A673 (cell line): ENCODE measurements around the gene LAMTOR4.

Experiments
- EZH2 ChIP-seq: fragments of 200-600 bp; sonication (generic); IDR thresholded peaks from 2 replicates; pipeline ENCODE4 v1.6.1; 2017; ENCODE audit warnings: borderline replicate concordance, low read depth, mild to moderate bottlenecking, mixed read lengths, antibody characterized with exemption, low read length; ENCODE audit not compliant: poor library complexity, severe bottlenecking
- TF ChIP-seq, protein P1 (sequence below): fragments of 300-800, 200-600 bp; sonication (generic); conservative IDR thresholded peaks from 2 replicates; pipeline ENCODE4 v1.5.1; 2017; ENCODE audit warnings: low read depth, mild to moderate bottlenecking, antibody characterized with exemption, low read length, moderate library complexity, mixed read lengths

DNA sequence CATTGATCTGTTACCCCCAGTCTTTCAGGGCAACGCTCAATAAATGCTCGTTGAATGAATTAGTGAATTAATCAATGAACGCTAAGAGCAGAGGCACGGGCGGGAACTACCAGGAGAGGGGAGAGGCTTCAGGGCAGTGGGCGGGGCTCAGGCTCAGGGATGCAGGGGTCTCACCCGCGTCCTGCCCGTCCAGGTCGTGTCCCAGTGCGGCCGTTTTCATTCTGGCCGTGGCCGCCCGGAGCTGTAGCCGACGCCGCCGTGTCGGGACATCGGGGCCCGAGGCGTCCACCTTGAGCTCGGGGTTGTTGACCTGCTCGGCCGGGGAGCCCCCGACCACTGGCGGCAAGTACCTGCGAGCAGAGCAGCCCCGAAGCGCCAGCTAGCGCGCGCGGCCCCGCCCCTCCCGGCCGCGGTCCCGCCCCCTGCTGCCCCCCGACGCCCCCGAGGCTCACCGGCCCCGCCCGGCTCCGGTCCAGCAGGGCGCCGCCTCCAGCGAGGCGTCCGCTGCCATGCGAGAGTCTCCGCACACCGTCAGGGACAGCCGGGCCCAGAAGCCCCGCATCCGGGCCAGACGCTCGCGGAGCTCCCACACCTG is 22.5 kb downstream of the LAMTOR4 start:
- TF ChIP-seq, protein P1, sequence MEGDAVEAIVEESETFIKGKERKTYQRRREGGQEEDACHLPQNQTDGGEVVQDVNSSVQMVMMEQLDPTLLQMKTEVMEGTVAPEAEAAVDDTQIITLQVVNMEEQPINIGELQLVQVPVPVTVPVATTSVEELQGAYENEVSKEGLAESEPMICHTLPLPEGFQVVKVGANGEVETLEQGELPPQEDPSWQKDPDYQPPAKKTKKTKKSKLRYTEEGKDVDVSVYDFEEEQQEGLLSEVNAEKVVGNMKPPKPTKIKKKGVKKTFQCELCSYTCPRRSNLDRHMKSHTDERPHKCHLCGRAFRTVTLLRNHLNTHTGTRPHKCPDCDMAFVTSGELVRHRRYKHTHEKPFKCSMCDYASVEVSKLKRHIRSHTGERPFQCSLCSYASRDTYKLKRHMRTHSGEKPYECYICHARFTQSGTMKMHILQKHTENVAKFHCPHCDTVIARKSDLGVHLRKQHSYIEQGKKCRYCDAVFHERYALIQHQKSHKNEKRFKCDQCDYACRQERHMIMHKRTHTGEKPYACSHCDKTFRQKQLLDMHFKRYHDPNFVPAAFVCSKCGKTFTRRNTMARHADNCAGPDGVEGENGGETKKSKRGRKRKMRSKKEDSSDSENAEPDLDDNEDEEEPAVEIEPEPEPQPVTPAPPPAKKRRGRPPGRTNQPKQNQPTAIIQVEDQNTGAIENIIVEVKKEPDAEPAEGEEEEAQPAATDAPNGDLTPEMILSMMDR: no peak
- no peak for TF ChIP-seq EZH2
